ENCODE results near the gene DTX1. TPM values are rescaled to one million over a fixed set of nuclear protein-coding genes. Genes with fewer than 3 reads are reported as not detected.
"Not testable (repeated sequence)": the region's sequence is repeated elsewhere in the genome, so short reads cannot be mapped to it uniquely, and the experiment has no call there.

The DTX1 gene
- total and polyA plus RNA-seq, 3 donors from 2014 or later = 15.0 to 26.9 (median 22.8) TPM

- no peak for TF ChIP-seq POLR2A (IDR thresholded peaks at IDR 0.05)
- no peak for TF ChIP-seq CTCF (IDR thresholded peaks at IDR 0.05)
- Histone ChIP-seq H3K4me3 (no peak overlapping the region), H3K9me3 (no peaks in the 10 kb centered on the region), H3K27me3 (no peaks in the 10 kb centered on the region), H3K4me1 (peaks cover 16% of the 10 kb centered on the region), H3K36me3 (ENCODE audit: low read depth, missing control alignments) (no peaks in the 10 kb centered on the region), H3K27ac (peak overlapping the region in 1 of 2 donors; percentile 72)
- no peak for DNase-seq
- WGBS, 2 donors = 73 to 82% methylated on average over 7 of the region's 7 CpGs
- intact Hi-C loops (cut with DNase I; ENCODE audit: low total_unique reads) = no loop called here
Observed at GRCh38 chr12:113140706-113141105, 84.2 kb downstream of the DTX1 start.

DNA sequence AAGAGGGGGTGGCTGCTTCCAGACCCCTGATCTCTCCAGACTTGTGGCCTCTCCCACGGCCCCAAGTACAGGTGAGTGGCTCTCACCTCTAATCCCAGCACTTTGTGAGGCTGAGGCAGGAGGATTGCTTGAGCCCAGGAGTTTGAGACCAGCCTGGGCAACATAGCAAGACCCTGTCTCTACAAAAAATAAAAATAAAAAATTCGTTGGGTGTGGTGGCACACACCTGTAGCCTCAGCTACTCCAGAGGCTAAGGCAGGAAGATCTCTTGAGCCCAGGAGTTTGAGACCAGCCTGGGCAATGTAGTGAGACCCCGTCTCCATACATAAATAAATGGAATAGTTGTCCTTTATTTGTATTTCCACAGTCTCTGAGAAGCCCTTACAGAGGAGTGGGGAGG lies 85.2 kb downstream of the DTX1 start:
- WGBS, 2 donors = 75 to 83% methylated on average over 3 of the region's 3 CpGs
- H3K36me3 ChIP-seq (ENCODE audit: low read depth, missing control alignments); intact Hi-C loops (cut with DNase I; ENCODE audit: low total_unique reads); H3K4me3 ChIP-seq; H3K27me3 ChIP-seq; DNase-seq; H3K9me3 ChIP-seq: not testable (repeated sequence)
- H3K27ac ChIP-seq = peak overlapping the region; percentile 42 to 72
- H3K4me1 ChIP-seq = peaks cover 11% of the 10 kb centered on the region

DNA sequence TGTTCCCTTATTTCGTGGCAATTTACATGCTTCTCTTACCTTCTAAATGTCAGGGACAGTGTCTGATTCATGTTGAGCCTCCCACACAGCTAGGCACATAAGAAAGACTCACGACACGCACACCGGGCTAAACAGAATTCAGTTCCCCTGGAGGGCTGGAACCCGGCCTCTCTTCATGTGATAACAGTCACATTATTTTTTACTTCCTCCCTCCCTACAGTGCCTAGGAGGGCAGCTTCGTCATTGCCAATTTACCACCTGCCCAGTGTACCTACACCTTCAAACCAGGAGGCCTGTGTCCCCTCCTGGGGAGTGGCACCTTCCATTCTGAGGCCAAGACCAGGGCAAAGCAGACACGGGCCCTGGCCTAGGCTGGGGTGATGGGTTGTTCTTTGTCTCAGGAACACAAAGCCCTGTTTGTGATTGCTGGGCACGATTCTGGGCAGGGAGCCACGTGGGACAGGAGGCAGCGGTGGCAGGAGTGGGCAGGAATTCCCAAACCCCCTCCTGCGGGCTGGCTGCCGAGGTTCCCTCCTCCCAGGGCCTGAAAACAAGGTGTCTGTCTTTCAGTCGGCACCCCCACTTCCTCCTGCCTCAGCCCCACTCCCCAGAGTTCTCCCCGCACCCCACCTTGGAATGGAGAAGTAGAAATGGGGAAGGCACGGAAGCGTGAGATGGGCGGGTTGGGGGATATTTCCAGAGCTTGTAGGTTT lies 85.8 kb downstream of the DTX1 start:
- intact Hi-C loops (cut with DNase I; ENCODE audit: low total_unique reads) = no loop called here
- Histone ChIP-seq H3K9me3 (no peaks in the 10 kb centered on the region), H3K36me3 (ENCODE audit: low read depth, missing control alignments) (no peaks in the 10 kb centered on the region), H3K27ac (peak overlapping the region; percentile 42 to 72), H3K4me1 (peaks cover 11% of the 10 kb centered on the region), H3K27me3 (no peaks in the 10 kb centered on the region), H3K4me3 (no peak overlapping the region)
- 58 to 62% methylated on average over 14 to 17 of the region's 17 CpGs for WGBS, 2 donors
- peak; percentile 94 for DNase-seq
- no peak for TF ChIP-seq CTCF (IDR thresholded peaks at IDR 0.05)
- TF ChIP-seq POLR2A (IDR thresholded peaks at IDR 0.05) = no peak

DNA sequence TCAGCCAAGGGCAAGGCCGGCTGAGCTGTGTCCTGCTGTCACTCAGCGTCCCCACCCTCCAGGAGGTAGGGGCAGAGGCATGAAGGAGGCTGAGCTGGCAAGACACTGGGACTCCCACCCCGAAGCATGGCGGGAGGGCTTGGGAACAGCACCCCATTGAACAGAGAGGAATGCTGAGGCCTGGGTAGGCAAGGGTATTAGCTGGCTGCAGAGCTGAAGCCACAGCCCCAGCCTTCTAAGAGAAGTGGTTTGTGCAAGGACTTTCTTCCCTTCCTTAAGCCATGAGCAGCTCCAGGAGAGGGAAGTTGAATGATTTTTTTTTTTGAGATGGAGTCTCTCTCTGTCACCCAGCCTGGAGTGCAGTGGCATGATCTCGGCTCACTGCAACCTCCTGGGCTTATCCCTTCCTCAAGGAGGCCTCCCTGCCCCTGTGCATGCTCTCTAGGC lies 86.4 kb downstream of the DTX1 start:
- Histone ChIP-seq H3K36me3 (ENCODE audit: low read depth, missing control alignments) (no peaks in the 10 kb centered on the region), H3K4me3 (no peak overlapping the region), H3K27ac (peak overlapping the region; percentile 42 to 72), H3K9me3 (no peaks in the 10 kb centered on the region), H3K4me1 (peaks cover 11% of the 10 kb centered on the region), H3K27me3 (no peaks in the 10 kb centered on the region)
- DNase-seq = no peak
- TF ChIP-seq CTCF (IDR thresholded peaks at IDR 0.05) (no peak), POLR2A (IDR thresholded peaks at IDR 0.05) (no peak)
- 66 to 77% methylated on average over 3 to 5 of the region's 5 CpGs for WGBS, 2 donors
- intact Hi-C loops (cut with DNase I; ENCODE audit: low total_unique reads) = no loop called here

GRCh38 chr12:113143959-113144358 lies 87.4 kb downstream of the DTX1 start:
- 85 to 86% methylated on average over 4 to 8 of the region's 8 CpGs for WGBS, 2 donors

More at GRCh38 chr12:113143959-113144358, 87.4 kb downstream of the DTX1 start:
- intact Hi-C loops (cut with DNase I; ENCODE audit: low total_unique reads) = no loop called here
- H3K9me3 ChIP-seq = no peaks in the 10 kb centered on the region
- no peak for TF ChIP-seq CTCF (IDR thresholded peaks at IDR 0.05)
- no peak for TF ChIP-seq POLR2A (IDR thresholded peaks at IDR 0.05)
- no peaks in the 10 kb centered on the region for H3K27me3 ChIP-seq
- no peak overlapping the region for H3K27ac ChIP-seq
- DNase-seq = no peak
- no peak overlapping the region for H3K4me3 ChIP-seq
- no peaks in the 10 kb centered on the region for H3K36me3 ChIP-seq (ENCODE audit: low read depth, missing control alignments)
- H3K4me1 ChIP-seq = peaks cover 11% of the 10 kb centered on the region
